HCT116 (cell line): ENCODE results near the gene OTP. TPM values are rescaled to one million over a fixed set of nuclear protein-coding genes. Genes with fewer than 3 reads are reported as not detected.

ENCODE experiments used
- ATAC-seq: fragments of 200-7000 bp; cut with Tn5 transposase; 2 replicates; pipeline ENCODE4 v1.9.1; 2020; ENCODE audit warnings: mild to moderate bottlenecking, moderate library complexity
- BruUV-seq: library from RNA; stranded (reverse); fragments of 400-500 nt; replicated peaks from 2 replicates; lab custom pipeline; 2021; lab: Mats Ljungman, UMichigan
- CTCF ChIA-PET: fragments of 300-600 bp; sonication (Branson Sonifier 250); formaldehyde crosslinking; loops from one replicate; lab custom pipeline; 2021; ENCODE audit warnings: antibody characterized with exemption; lab: Charles Lee
- POLR2A ChIA-PET: fragments of 300-600, 350-600 bp; sonication (Branson Sonifier 250); formaldehyde crosslinking; loops from one replicate; lab custom pipeline; 2021; ENCODE audit warnings: antibody characterized with exemption; lab: Charles Lee
- RAD21 ChIA-PET, 2 experiments: fragments of 300-600 bp; sonication (Branson Sonifier 250); formaldehyde crosslinking; loops; one replicate each; lab custom pipeline; 2023; ENCODE audit warnings: low total read pairs in 2 of 2; ENCODE audit not compliant: uncharacterized antibody in 2 of 2, unreplicated experiment in 2 of 2, low non-redundant PET in 1 of 2; lab: Charles Lee
- DNase-seq: peaks from one replicate; pipeline ENCODE4 v3.0.0-alpha.2; 2010; ENCODE audit warnings: low read depth, low spot score
- H2AFZ ChIP-seq: fragments of 200-600 bp; shearing (Covaris generic), sonication (generic); 2 replicates; pipeline ENCODE4 v1.6.1; 2017; ENCODE audit warnings: low read depth, mixed run types, mixed read lengths, antibody characterized with exemption, low read length; ENCODE audit not compliant: poor library complexity, severe bottlenecking
- H3K27ac ChIP-seq: 2 replicates; pipeline ENCODE4 v1.5.1; 2012; ENCODE audit warnings: low read depth, low read length
- H3K27me3 ChIP-seq: fragments of 200-600 bp; sonication (generic); 2 replicates; pipeline ENCODE4 v1.6.1; 2016; ENCODE audit warnings: mixed run types, low read length, mixed read lengths; ENCODE audit not compliant: insufficient read depth
- H3K36me3 ChIP-seq, 2 experiments: fragments of 200-500 bp in 1 of 2; fragments of 200-600 bp in 1 of 2; sonication (Bioruptor generic) in 1 of 2; sonication (generic) in 1 of 2; 2 replicates each; pipeline versions ENCODE4 v1.5.1 to v1.6.1; 2014 to 2016; ENCODE audit warnings: low read length in 2 of 2, inconsistent platforms in 1 of 2, mixed read lengths in 1 of 2, mixed run types in 1 of 2; ENCODE audit not compliant: insufficient read depth in 2 of 2, control insufficient read depth in 1 of 2
- H3K4me1 ChIP-seq, 2 experiments: fragments of 200-600 bp in 1 of 2; sonication (generic) in 1 of 2; 2 replicates each; pipeline versions ENCODE4 v1.5.1 to v1.6.1; 2012 to 2017; ENCODE audit warnings: low read length in 2 of 2, inconsistent platforms in 1 of 2, mild to moderate bottlenecking in 1 of 2, mixed read lengths in 1 of 2, mixed run types in 1 of 2, moderate library complexity in 1 of 2; ENCODE audit not compliant: insufficient read depth in 2 of 2, control insufficient read depth in 1 of 2
- H3K4me2 ChIP-seq: fragments of 200-600 bp; sonication (generic); 2 replicates; pipeline ENCODE4 v1.6.1; 2017; ENCODE audit warnings: mixed run types, low read length, mixed read lengths
- H3K4me3 ChIP-seq, 2 experiments: fragments of 200-600 bp in 1 of 2; sonication (generic) in 1 of 2; replicated peaks in 1 of 2; 2 replicates each; pipeline ENCODE4 v1.5.1; 2011 to 2016; ENCODE audit warnings: low read length in 2 of 2, control low read depth in 1 of 2, low read depth in 1 of 2, mild to moderate bottlenecking in 1 of 2, mixed read lengths in 1 of 2, mixed run types in 1 of 2
- H3K79me2 ChIP-seq: fragments of 200-600 bp; sonication (generic); 2 replicates; pipeline ENCODE4 v1.6.1; 2017; ENCODE audit warnings: mild to moderate bottlenecking, mixed run types, low read length, moderate library complexity, mixed read lengths; ENCODE audit not compliant: insufficient read depth
- H3K9ac ChIP-seq: fragments of 200-600 bp; sonication (generic); 2 replicates; pipeline ENCODE4 v1.6.1; 2016; ENCODE audit warnings: low read length, mixed read lengths
- H3K9me2 ChIP-seq: fragments of 200-600 bp; sonication (generic), shearing (Covaris generic); 2 replicates; pipeline ENCODE4 v1.6.1; 2017; ENCODE audit warnings: mixed run types, mild to moderate bottlenecking, moderate library complexity; ENCODE audit not compliant: insufficient read depth
- H3K9me3 ChIP-seq, 2 experiments: fragments of 200-500 bp in 1 of 2; fragments of 200-600 bp in 1 of 2; sonication (Bioruptor generic) in 1 of 2; sonication (generic) in 1 of 2; 2 replicates each; pipeline ENCODE4 v1.6.1; 2014 to 2017; ENCODE audit warnings: low read length in 2 of 2, mixed read lengths in 2 of 2, inconsistent platforms in 1 of 2, low read depth in 1 of 2, mild to moderate bottlenecking in 1 of 2, mixed run types in 1 of 2, moderate library complexity in 1 of 2; ENCODE audit not compliant: control insufficient read depth in 1 of 2, insufficient read depth in 1 of 2
- H4K20me1 ChIP-seq: fragments of 200-600 bp; sonication (generic), shearing (Covaris generic); 2 replicates; pipeline ENCODE4 v1.6.1; 2017; ENCODE audit warnings: mixed run types, mild to moderate bottlenecking, moderate library complexity; ENCODE audit not compliant: insufficient read depth
- ATF3 ChIP-seq: IDR thresholded peaks from 2 replicates; pipeline ENCODE4 v1.6.1; 2012
- CBX3 ChIP-seq: IDR thresholded peaks from 2 replicates; pipeline ENCODE4 v1.6.1; 2012; ENCODE audit warnings: low read depth
- CTCF ChIP-seq, 3 experiments: fragments of 200-600 bp in 1 of 3; sonication (generic) in 1 of 3; IDR thresholded peaks in 2 of 3; conservative IDR thresholded peaks in 1 of 3; 2 replicates each; pipeline ENCODE4 v1.5.1; 2012 to 2017; ENCODE audit warnings: low read depth in 2 of 3, low read length in 2 of 3, antibody characterized with exemption in 1 of 3, borderline replicate concordance in 1 of 3, control low read depth in 1 of 3, mild to moderate bottlenecking in 1 of 3, mixed read lengths in 1 of 3, mixed run types in 1 of 3, moderate library complexity in 1 of 3; ENCODE audit not compliant: insufficient read depth in 1 of 3
- EGR1 ChIP-seq: IDR thresholded peaks from 2 replicates; pipeline ENCODE4 v1.6.1; 2012; ENCODE audit warnings: low read depth
- ELF1 ChIP-seq: IDR thresholded peaks from 2 replicates; pipeline ENCODE4 v1.6.1; 2012; ENCODE audit warnings: low read depth, borderline replicate concordance
- EZH2 ChIP-seq: fragments of 200-600 bp; sonication (generic); IDR thresholded peaks from 2 replicates; pipeline ENCODE4 v1.6.1; 2017; ENCODE audit warnings: antibody characterized with exemption, mixed run types
- FOSL1 ChIP-seq: IDR thresholded peaks from 2 replicates; pipeline ENCODE4 v1.6.1; 2012; ENCODE audit warnings: low read depth
- JUND ChIP-seq: IDR thresholded peaks from 2 replicates; pipeline ENCODE4 v1.6.1; 2012
- POLR2A ChIP-seq: IDR thresholded peaks from 2 replicates; pipeline ENCODE4 v1.7.0; 2011; ENCODE audit warnings: borderline replicate concordance; ENCODE audit not compliant: insufficient read depth, insufficient read length; ENCODE audit errors: extremely low read depth
- POLR2AphosphoS5 ChIP-seq: IDR thresholded peaks from 2 replicates; pipeline ENCODE4 v1.6.1; 2011; ENCODE audit warnings: mild to moderate bottlenecking, low read depth, low read length, moderate library complexity
- RAD21 ChIP-seq: IDR thresholded peaks from 2 replicates; pipeline ENCODE4 v1.6.1; 2012; ENCODE audit warnings: low read depth, mild to moderate bottlenecking
- REST ChIP-seq: IDR thresholded peaks from 2 replicates; pipeline ENCODE4 v1.6.1; 2012; ENCODE audit warnings: low read depth
- SIN3A ChIP-seq: IDR thresholded peaks from 2 replicates; pipeline ENCODE4 v1.6.1; 2012; ENCODE audit warnings: low read depth
- SP1 ChIP-seq: IDR thresholded peaks from 2 replicates; pipeline ENCODE4 v1.6.1; 2012; ENCODE audit warnings: low read depth
- SRF ChIP-seq: IDR thresholded peaks from 2 replicates; pipeline ENCODE4 v1.6.1; 2012; ENCODE audit warnings: low read depth
- YY1 ChIP-seq: IDR thresholded peaks from 2 replicates; pipeline ENCODE4 v1.6.1; 2011; ENCODE audit warnings: low read length, low read depth, moderate library complexity, mild to moderate bottlenecking; ENCODE audit not compliant: insufficient replicate concordance; ENCODE audit errors: extremely low read depth
- ZBTB33 ChIP-seq: IDR thresholded peaks from 2 replicates; pipeline ENCODE4 v1.6.1; 2011; ENCODE audit warnings: mild to moderate bottlenecking, low read length, moderate library complexity; ENCODE audit not compliant: insufficient replicate concordance; ENCODE audit errors: extremely low read depth
- intact Hi-C: fragments of 100-400 bp; cut with micrococcal nuclease; formaldehyde crosslinking; loops from 2 replicates; pipeline ENCODE4 v1.10.0; 2022
- total RNA-seq: library from RNA; stranded (reverse); gene quantifications from one replicate; pipeline ENCODE4 v1.2.1, GENCODE V29; 2021; ENCODE audit not compliant: unreplicated experiment

Gene OTP
- total RNA-seq, 1 experiment from 2014 or later = 0.07 TPM

- TF ChIP-seq REST (no peak), ELF1 (no peak), POLR2AphosphoS5 (no peak), YY1 (no peak), EZH2 (no peak), CBX3 (no peak)
- TF ChIP-seq, all 23 proteins: peak for 0
Observed at GRCh38 chr5:77627869-77628674, 10.4 kb downstream of the OTP start (continued).

GRCh38 chr5:77623203-77623740 is 15.2 kb downstream of the OTP start:
- CTCF ChIA-PET = no interaction called here
- intact Hi-C loops = no loop called here
- TF ChIP-seq CTCF (IDR thresholded peaks at IDR 0.05 in 2 of 3, conservative IDR thresholded peaks at IDR 0.05 in 1 of 3; ENCODE audit: borderline replicate concordance in 1 of 3, insufficient read depth in 1 of 3, low read depth in 2 of 3, low read length in 2 of 3) = no peak
- TF ChIP-seq FOSL1 = no peak
- TF ChIP-seq ATF3 = no peak
- TF ChIP-seq EGR1 = no peak
- TF ChIP-seq JUND = no peak
- TF ChIP-seq SRF = no peak
- no peak for TF ChIP-seq SIN3A
- TF ChIP-seq ELF1 = no peak
- no peak for TF ChIP-seq ZBTB33
- no peak for TF ChIP-seq RAD21
- no peak for TF ChIP-seq SP1
- TF ChIP-seq YY1 = no peak
- no peak for TF ChIP-seq POLR2A

More at GRCh38 chr5:77623203-77623740, 15.2 kb downstream of the OTP start:
- Histone ChIP-seq H2AFZ (no peak overlapping the region), H3K4me2 (no peak overlapping the region), H3K27me3 (no peaks in the 10 kb centered on the region), H3K4me3 (no peak overlapping the region), H3K9ac (no peak overlapping the region), H3K9me2 (no peaks in the 10 kb centered on the region), H4K20me1 (no peaks in the 10 kb centered on the region), H3K9me3 (no peaks in the 10 kb centered on the region), H3K27ac (no peak overlapping the region), H3K79me2 (no peaks in the 10 kb centered on the region), H3K4me1 (peaks cover 5 to 9% of the 10 kb centered on the region in 2 experiments; a peak in 3 of 4 replicates), H3K36me3 (no peaks in the 10 kb centered on the region)
- BruUV-seq = no TSS peak
- no peak for ATAC-seq
- POLR2A ChIA-PET = no interaction called here
- RAD21 ChIA-PET = no interaction called here
- DNase-seq = no peak
